Right lobe of liver (tissue), 6 donors: ENCODE results near the gene WFDC2. TPM values are rescaled to one million over a fixed set of nuclear protein-coding genes. Genes with fewer than 3 reads are reported as not detected.

Experiments
- ATAC-seq, 4 donors: fragments of 200-7000 bp; cut with Tn5 transposase; one replicate each; pipeline ENCODE4 v1.9.1; 2020; ENCODE audit warnings: mild to moderate bottlenecking in 4 of 4, moderate library complexity in 4 of 4
- DNase-seq, 3 donors: peaks; one replicate each; pipeline ENCODE4 v3.0.0-alpha.2; 2020
- H3K27ac ChIP-seq, 3 donors: fragments of 200-600 bp; one replicate each; pipeline ENCODE4 v1.8.0; 2022
- H3K27me3 ChIP-seq, 2 donors: fragments of 200-600 bp; one replicate each; pipeline ENCODE4 v1.8.0; 2022
- H3K36me3 ChIP-seq, 4 donors: fragments of 200-600 bp; sonication (generic) in 1 of 4; one replicate each; pipeline versions ENCODE4 v1.5.1 to v1.8.0; 2017 to 2022; ENCODE audit warnings: control low read depth in 1 of 4
- H3K4me1 ChIP-seq, 4 donors: fragments of 200-600 bp; sonication (generic) in 1 of 4; one replicate each; pipeline versions ENCODE4 v1.5.1 to v1.8.0; 2017 to 2022; ENCODE audit warnings: control low read depth in 1 of 4
- H3K4me3 ChIP-seq, 3 donors: fragments of 200-600 bp; one replicate each; pipeline ENCODE4 v1.8.0; 2022
- H3K9me3 ChIP-seq, 4 donors: fragments of 200-600 bp; sonication (generic) in 1 of 4; one replicate each; pipeline versions ENCODE4 v1.5.1 to v1.8.0; 2017 to 2022; ENCODE audit warnings: control low read depth in 1 of 4
- POLR2A ChIP-seq: fragments of 450-650 bp; IDR thresholded peaks from one replicate; pipeline ENCODE4 v1.6.1; 2017; ENCODE audit warnings: antibody characterized with exemption, mild to moderate bottlenecking
- WGBS: methylation state at CpG from one replicate; pipeline ENCODE4 v1.1.6; 2018; ENCODE audit warnings: low coverage, low lambda C conversion rate; ENCODE audit not compliant: insufficient coverage; ENCODE audit errors: missing lambda C conversion rate; 5-methylcytosine and 5-hydroxymethylcytosine counted together
- intact Hi-C, 2 donors: fragments of 100-400 bp; cut with DNase I; formaldehyde crosslinking; loops; one replicate each; pipeline versions ENCODE4 v1.11.2 to v1.14.1; 2022
- total RNA-seq, 6 experiments: library from RNA; depleted of rRNA in 2 of 6; stranded (reverse); fragments of >200 nt in 2 of 6; fragmentation: NEBNext Ultra II Directional in 3 of 6; extraction: Animal tissue kit (Norgen Biotek cat#: 25700) in 3 of 6; gene quantifications; one replicate each; pipeline versions ENCODE4 v1.1.0 to v1.2.4, GENCODE V29; 2016 to 2023
- TF ChIP-seq, protein P1 (sequence below), 4 donors: fragments of 200-600 bp in 3 of 4; fragments of 450-650 bp in 1 of 4; IDR thresholded peaks; one replicate each; pipeline versions ENCODE4 v1.5.1 to v1.8.0; 2016 to 2022; ENCODE audit warnings: antibody characterized with exemption in 4 of 4, mild to moderate bottlenecking in 2 of 4
- donor health status: DM: no; HTN: yes; CAD: no.
- donor health status: DM: no; HTN: no; CAD: no.
- donor health status: DM: no; HTN: no; CAD: no.
- donor health status: DM: no; HTN: yes; CAD: no.
- donor health status: DM: no; HTN: yes; CAD: no.

WFDC2 gene
- total RNA-seq, 6 experiments from 2014 or later = 0.77 to 2.8 (median 1.8) TPM; not detected in 1

DNA sequence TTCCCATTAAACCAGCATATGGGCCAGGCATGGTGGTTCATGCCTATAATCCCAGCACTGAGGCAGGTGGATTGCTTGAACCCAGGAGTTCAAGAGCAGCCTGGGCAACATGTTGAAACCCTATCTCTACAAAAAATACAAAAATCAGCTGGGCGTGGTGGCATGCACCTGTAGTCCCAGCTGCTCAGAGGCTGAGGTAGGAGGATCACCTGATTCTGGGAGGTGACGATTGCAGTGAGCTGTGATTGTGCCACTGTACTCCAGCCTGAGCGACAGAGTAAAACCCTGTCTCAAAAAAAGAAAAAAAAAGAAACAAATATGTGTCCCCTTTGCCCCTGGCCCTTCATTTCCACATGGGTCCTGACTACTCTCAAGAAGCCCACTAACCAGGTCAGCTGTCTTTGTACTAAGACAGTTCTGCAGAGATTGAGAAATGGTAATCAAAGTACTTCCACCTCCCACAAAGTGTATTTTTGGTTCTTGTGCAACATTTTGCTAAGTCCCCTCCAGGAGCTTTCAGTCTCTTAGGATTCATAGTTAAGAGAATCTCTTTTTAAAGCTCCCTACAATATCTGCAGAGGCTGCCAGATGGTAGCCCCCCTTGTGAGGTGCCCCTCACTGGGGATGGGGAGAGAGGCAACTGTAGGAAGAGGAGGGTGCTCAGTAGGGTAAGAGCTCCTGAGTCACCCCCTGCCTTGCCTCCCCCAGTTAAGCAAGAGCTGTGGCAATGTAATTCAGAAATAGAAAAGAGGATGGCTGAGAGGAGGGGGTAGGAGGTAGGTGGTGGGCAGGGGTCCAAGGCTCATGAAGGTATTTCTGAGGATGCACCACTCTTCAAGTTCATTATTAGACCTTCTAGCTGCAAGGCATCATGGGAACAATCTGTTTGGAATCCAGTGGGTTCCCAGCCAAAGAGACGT is 16.5 kb upstream of the WFDC2 start:
- DNase-seq (no peak), ATAC-seq (no peak)
- H3K27ac ChIP-seq = no peak overlapping the region

DNA sequence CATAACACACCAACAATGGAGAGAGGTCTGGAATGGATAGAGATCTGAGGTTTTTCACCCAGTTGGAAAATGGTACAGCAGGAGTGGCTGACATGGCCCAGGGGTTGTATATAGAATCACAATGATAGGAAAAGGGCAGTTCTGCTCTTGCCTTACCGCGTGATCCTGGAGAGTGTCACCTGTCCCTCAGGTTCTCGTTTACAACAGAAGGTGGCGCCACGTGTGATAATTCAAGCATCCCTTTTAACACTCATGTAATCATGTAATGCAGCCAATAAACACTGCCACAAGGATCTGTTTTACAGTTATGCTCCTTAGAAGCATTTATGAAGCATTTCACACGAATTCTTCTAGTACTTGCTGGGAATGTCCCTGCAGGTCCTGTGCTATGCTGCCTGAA is 12.9 kb upstream of the WFDC2 start:
- no peaks in the 10 kb centered on the region for H3K36me3 ChIP-seq
- TF ChIP-seq, protein P1, sequence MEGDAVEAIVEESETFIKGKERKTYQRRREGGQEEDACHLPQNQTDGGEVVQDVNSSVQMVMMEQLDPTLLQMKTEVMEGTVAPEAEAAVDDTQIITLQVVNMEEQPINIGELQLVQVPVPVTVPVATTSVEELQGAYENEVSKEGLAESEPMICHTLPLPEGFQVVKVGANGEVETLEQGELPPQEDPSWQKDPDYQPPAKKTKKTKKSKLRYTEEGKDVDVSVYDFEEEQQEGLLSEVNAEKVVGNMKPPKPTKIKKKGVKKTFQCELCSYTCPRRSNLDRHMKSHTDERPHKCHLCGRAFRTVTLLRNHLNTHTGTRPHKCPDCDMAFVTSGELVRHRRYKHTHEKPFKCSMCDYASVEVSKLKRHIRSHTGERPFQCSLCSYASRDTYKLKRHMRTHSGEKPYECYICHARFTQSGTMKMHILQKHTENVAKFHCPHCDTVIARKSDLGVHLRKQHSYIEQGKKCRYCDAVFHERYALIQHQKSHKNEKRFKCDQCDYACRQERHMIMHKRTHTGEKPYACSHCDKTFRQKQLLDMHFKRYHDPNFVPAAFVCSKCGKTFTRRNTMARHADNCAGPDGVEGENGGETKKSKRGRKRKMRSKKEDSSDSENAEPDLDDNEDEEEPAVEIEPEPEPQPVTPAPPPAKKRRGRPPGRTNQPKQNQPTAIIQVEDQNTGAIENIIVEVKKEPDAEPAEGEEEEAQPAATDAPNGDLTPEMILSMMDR (IDR thresholded peaks at IDR 0.05) = peak; percentile 23 to 45 (median 26)
- TF ChIP-seq POLR2A = no peak
- H3K9me3 ChIP-seq = no peaks in the 10 kb centered on the region
- no peak overlapping the region for H3K4me3 ChIP-seq
- ATAC-seq (peak; percentile 64 to 78 (median 68)), DNase-seq (no peak)
- WGBS = 4% methylated on average over 6 of the region's 6 CpGs
- intact Hi-C loops = no loop called here
- no peak overlapping the region for H3K27ac ChIP-seq
- no peaks in the 10 kb centered on the region for H3K27me3 ChIP-seq
- no peaks in the 10 kb centered on the region for H3K4me1 ChIP-seq

More for the DNA sequence above, 16.5 kb upstream of the WFDC2 start:
- TF ChIP-seq, protein P1 (IDR thresholded peaks at IDR 0.05) = no peak
- no peak for TF ChIP-seq POLR2A
- Histone ChIP-seq H3K4me1 (no peaks in the 10 kb centered on the region), H3K9me3 (no peaks in the 10 kb centered on the region), H3K4me3 (no peak overlapping the region), H3K36me3 (no peaks in the 10 kb centered on the region), H3K27me3 (no peaks in the 10 kb centered on the region)
- intact Hi-C loops = no loop called here
- WGBS = 47% methylated on average over 2 of the region's 4 CpGs

DNA sequence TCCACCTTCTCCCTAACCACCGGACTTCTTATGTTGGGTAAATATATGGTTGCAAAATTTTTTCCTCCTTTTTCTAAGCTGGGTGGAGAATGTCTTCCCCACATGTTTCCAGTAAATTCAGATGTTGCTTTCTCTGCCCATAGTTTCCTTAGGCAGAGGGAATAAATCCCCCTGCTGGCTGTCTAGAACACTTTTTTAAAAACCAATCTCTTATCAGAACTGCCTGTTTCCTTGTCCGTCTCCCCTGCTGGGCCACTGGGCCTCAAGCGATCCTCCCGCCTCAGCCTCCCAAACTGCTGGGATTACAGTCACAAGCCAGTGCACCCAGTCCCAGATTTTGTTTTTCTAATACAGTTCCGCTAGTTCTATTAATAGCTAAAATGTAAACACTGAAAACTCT is 9.9 kb upstream of the WFDC2 start:
- no peaks in the 10 kb centered on the region for H3K27me3 ChIP-seq
- H3K36me3 ChIP-seq = no peaks in the 10 kb centered on the region
- H3K9me3 ChIP-seq = no peaks in the 10 kb centered on the region
- ATAC-seq (no peak), DNase-seq (no peak)
- no peak overlapping the region for H3K27ac ChIP-seq
- WGBS = 52% methylated on average over 5 of the region's 5 CpGs
- intact Hi-C loops = no loop called here
- no peaks in the 10 kb centered on the region for H3K4me1 ChIP-seq
- H3K4me3 ChIP-seq = no peak overlapping the region
- TF ChIP-seq, protein P1 (IDR thresholded peaks at IDR 0.05) = no peak
- no peak for TF ChIP-seq POLR2A

GRCh38 chr20:45461225-45461624 is 8.3 kb upstream of the WFDC2 start:
- Histone ChIP-seq H3K27me3 (no peaks in the 10 kb centered on the region), H3K27ac (no peak overlapping the region), H3K4me1 (no peaks in the 10 kb centered on the region), H3K4me3 (no peak overlapping the region), H3K9me3 (no peaks in the 10 kb centered on the region), H3K36me3 (no peaks in the 10 kb centered on the region)
- ATAC-seq (no peak), DNase-seq (no peak)
- 40% methylated on average over 1 of the region's 1 CpG for WGBS
- TF ChIP-seq POLR2A = no peak
- TF ChIP-seq, protein P1 (IDR thresholded peaks at IDR 0.05) = no peak
- intact Hi-C loops = no loop called here
